D341Med (cell line): Measurements from ENCODE around the gene FBXL12.
"Not testable (repeated sequence)": the region's sequence is repeated elsewhere in the genome, so short reads cannot be mapped to it uniquely, and the experiment has no call there.

Experiments used
- DNase-seq: peaks from one replicate; pipeline ENCODE4 v3.0.0; 2012; ENCODE audit warnings: low spot score

The FBXL12 gene

GRCh38 chr19:9792206-9793070 is 26.4 kb downstream of the FBXL12 start:
- peak; percentile 88 for DNase-seq

GRCh38 chr19:9791552-9792205 is 27.2 kb downstream of the FBXL12 start:
- DNase-seq = peak; percentile 88

GRCh38 chr19:9791073-9791367 is 27.9 kb downstream of the FBXL12 start:
- not testable (repeated sequence) for DNase-seq

- DNase-seq = not testable (repeated sequence)
Observed at GRCh38 chr19:9789579-9789978, 29.3 kb downstream of the FBXL12 start.

GRCh38 chr19:9789066-9789465 is 29.8 kb downstream of the FBXL12 start:
- no peak for DNase-seq

- DNase-seq = not testable (repeated sequence)
Observed at GRCh38 chr19:9788604-9789003, 30.3 kb downstream of the FBXL12 start.

- DNase-seq = no peak
Observed at GRCh38 chr19:9786819-9787218, 32.1 kb downstream of the FBXL12 start.

GRCh38 chr19:9786342-9786741 is 32.5 kb downstream of the FBXL12 start:
- DNase-seq = no peak

- DNase-seq = peak; percentile 94
Observed at GRCh38 chr19:9785367-9786331, 33.2 kb downstream of the FBXL12 start.

GRCh38 chr19:9784163-9784496 is 34.7 kb downstream of the FBXL12 start:
- DNase-seq = not testable (repeated sequence)

GRCh38 chr19:9782338-9782737 is 36.5 kb downstream of the FBXL12 start:
- DNase-seq = no peak

- peak; percentile 93 for DNase-seq
Observed at GRCh38 chr19:9768175-9769112, 50.4 kb downstream of the FBXL12 start, which contains the start of gene ZNF846. Gene ZNF846 (minus strand): TSS chr19:9768738. CDS start chr19:9764950, 3,788 bp downstream.
